ENCODE measurements around the gene SEMA3E.
A peak's percentile ranks its signal among the peaks of the same experiment; 100 is the strongest.
"Not testable (repeated sequence)": the region's sequence is repeated elsewhere in the genome, so short reads cannot be mapped to it uniquely, and the experiment has no call there.

Gene SEMA3E

GRCh38 chr7:83559887-83560286 is 89.1 kb downstream of the SEMA3E start:
- H3K4me3 ChIP-seq (ENCODE audit: low read length): no peak overlapping the region
- no peak for TF ChIP-seq ZNF274 (IDR thresholded peaks at IDR 0.05; ENCODE audit: low read depth, low read length)

GRCh38 chr7:83552556-83552955 is 96.4 kb downstream of the SEMA3E start:
- H3K4me3 ChIP-seq (ENCODE audit: low read length): not testable (repeated sequence)

GRCh38 chr7:83550100-83550499 is 98.8 kb downstream of the SEMA3E start:
- no peak overlapping the region for H3K4me3 ChIP-seq (ENCODE audit: low read length)
- no peak for TF ChIP-seq ZNF274 (IDR thresholded peaks at IDR 0.05; ENCODE audit: low read depth, low read length)

GRCh38 chr7:83548250-83548649 is 100.7 kb downstream of the SEMA3E start:
- no peak for TF ChIP-seq ZNF274 (IDR thresholded peaks at IDR 0.05; ENCODE audit: low read depth, low read length)
- no peak overlapping the region for H3K4me3 ChIP-seq (ENCODE audit: low read length)

- no peak for TF ChIP-seq ZNF274 (IDR thresholded peaks at IDR 0.05; ENCODE audit: low read depth, low read length)
- peak overlapping the region; percentile 46; the same call in 1 of the 2 replicates for H3K4me3 ChIP-seq (ENCODE audit: low read length)
Measured at GRCh38 chr7:83547526-83547925, 101.4 kb downstream of the SEMA3E start.

GRCh38 chr7:83546586-83546985 is 102.4 kb downstream of the SEMA3E start:
- no peak for TF ChIP-seq ZNF274 (IDR thresholded peaks at IDR 0.05; ENCODE audit: low read depth, low read length)
- H3K4me3 ChIP-seq (ENCODE audit: low read length): no peak overlapping the region

GRCh38 chr7:83541187-83541960 is 107.6 kb downstream of the SEMA3E start:
- TF ChIP-seq ZNF274 (IDR thresholded peaks at IDR 0.05; ENCODE audit: low read depth, low read length): no peak

GRCh38 chr7:83534488-83534887 is 114.5 kb downstream of the SEMA3E start:
- H3K4me3 ChIP-seq (ENCODE audit: low read length): no peak overlapping the region
- no peak for TF ChIP-seq ZNF274 (IDR thresholded peaks at IDR 0.05; ENCODE audit: low read depth, low read length)

More at GRCh38 chr7:83541187-83541960, 107.6 kb downstream of the SEMA3E start:
- no peak overlapping the region for H3K4me3 ChIP-seq (ENCODE audit: low read length)

- H3K4me3 ChIP-seq (ENCODE audit: low read length): no peak overlapping the region
- no peak for TF ChIP-seq ZNF274 (IDR thresholded peaks at IDR 0.05; ENCODE audit: low read depth, low read length)
Measured at GRCh38 chr7:83532219-83532618, 116.7 kb downstream of the SEMA3E start.

- no peak for TF ChIP-seq ZNF274 (IDR thresholded peaks at IDR 0.05; ENCODE audit: low read depth, low read length)
- H3K4me3 ChIP-seq (ENCODE audit: low read length): no peak overlapping the region
Measured at GRCh38 chr7:83531766-83532165, 117.2 kb downstream of the SEMA3E start.

GRCh38 chr7:83528925-83529423 is 120.0 kb downstream of the SEMA3E start:
- H3K4me3 ChIP-seq (ENCODE audit: low read length): no peak overlapping the region
- TF ChIP-seq ZNF274 (IDR thresholded peaks at IDR 0.05; ENCODE audit: low read depth, low read length): no peak

- TF ChIP-seq ZNF274 (IDR thresholded peaks at IDR 0.05; ENCODE audit: low read depth, low read length): no peak
- no peak overlapping the region for H3K4me3 ChIP-seq (ENCODE audit: low read length)
Measured at GRCh38 chr7:83524277-83525075, 124.5 kb downstream of the SEMA3E start.

GRCh38 chr7:83520726-83521125 is 128.2 kb downstream of the SEMA3E start:
- no peak for TF ChIP-seq ZNF274 (IDR thresholded peaks at IDR 0.05; ENCODE audit: low read depth, low read length)

GRCh38 chr7:83519240-83519639 is 129.7 kb downstream of the SEMA3E start:
- H3K4me3 ChIP-seq (ENCODE audit: low read length): no peak overlapping the region
- no peak for TF ChIP-seq ZNF274 (IDR thresholded peaks at IDR 0.05; ENCODE audit: low read depth, low read length)

More at GRCh38 chr7:83520726-83521125, 128.2 kb downstream of the SEMA3E start:
- H3K4me3 ChIP-seq (ENCODE audit: low read length): no peak overlapping the region

Data from GM08714 (cell line).